LNCAP (cell line): ENCODE results near the gene MGAT1.

Experiments
- TF ChIP-seq, protein P1 (sequence below): fragments of 450-650 bp; IDR thresholded peaks from 2 replicates; pipeline ENCODE4 v1.5.1; 2017; ENCODE audit warnings: mild to moderate bottlenecking

Gene MGAT1

DNA sequence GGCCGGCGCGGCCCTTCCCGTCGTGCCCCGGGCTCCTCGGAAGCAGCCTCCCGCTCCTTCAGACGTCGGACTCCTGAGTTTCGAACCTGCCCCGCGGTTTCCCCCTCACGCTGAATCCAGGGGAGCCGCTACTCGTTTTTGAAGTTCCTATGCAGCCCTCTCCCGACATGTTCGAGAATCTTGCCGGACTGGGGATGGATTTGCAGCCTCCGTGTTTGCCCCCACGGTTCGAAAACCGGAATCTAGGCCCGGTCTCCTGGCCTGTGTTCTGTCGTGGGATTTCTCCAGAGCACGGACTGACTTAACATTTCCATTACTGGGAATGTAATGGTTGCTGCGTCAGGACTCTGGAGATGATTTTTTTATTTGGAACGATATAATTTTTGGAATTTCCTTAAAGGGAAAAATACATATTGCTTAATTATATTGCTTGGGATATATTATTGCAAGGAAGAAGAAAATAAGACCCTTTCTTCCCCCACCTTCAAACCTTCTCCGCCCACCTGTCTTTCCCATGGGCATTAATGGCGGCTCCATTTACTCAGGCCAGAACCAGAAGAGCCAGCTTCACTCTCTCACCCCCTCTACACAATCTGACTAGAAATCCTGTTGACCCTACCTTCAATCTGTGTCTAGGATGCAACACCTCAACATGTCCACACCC is 8.5 kb upstream of the MGAT1 start:
- TF ChIP-seq, protein P1, sequence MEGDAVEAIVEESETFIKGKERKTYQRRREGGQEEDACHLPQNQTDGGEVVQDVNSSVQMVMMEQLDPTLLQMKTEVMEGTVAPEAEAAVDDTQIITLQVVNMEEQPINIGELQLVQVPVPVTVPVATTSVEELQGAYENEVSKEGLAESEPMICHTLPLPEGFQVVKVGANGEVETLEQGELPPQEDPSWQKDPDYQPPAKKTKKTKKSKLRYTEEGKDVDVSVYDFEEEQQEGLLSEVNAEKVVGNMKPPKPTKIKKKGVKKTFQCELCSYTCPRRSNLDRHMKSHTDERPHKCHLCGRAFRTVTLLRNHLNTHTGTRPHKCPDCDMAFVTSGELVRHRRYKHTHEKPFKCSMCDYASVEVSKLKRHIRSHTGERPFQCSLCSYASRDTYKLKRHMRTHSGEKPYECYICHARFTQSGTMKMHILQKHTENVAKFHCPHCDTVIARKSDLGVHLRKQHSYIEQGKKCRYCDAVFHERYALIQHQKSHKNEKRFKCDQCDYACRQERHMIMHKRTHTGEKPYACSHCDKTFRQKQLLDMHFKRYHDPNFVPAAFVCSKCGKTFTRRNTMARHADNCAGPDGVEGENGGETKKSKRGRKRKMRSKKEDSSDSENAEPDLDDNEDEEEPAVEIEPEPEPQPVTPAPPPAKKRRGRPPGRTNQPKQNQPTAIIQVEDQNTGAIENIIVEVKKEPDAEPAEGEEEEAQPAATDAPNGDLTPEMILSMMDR: no peak

DNA sequence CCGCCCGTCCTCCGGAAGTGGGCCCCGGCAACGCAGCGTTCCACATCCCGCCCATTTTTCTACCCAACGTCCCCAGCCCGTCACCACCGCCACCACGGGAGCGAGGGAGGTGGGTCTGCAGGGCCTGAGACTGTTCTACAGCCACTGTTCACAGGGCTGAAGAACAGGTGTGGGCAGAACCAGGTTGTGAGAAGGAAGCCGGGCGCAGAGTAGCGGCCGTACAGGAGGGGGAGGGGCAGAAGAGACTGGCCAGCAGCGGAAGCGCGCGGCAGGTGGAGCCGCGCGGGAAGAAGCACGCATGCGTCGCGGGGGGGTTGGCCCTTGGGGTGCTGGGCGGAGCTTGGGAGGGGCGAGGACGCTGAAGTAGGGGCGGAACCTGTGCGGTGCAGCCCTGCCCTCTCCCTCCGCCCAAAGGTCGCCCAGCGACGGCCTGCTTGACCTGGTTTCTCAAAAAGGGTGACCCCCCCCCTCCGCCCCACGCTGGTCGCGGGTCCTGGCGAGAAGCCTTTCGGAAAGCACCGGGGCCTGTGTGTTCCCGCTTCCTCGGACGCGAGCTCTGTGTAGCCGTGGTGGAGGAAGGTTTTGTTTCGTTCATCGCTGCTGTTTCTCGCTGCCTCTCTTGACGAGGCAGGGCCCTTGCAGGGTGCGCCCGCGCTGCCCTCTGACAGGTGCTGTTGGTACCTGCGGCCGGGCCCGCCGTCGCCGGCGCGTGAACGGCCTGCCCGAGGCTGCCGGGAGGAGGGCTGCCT is 7.8 kb upstream of the MGAT1 start:
- TF ChIP-seq, protein P1: no peak

DNA sequence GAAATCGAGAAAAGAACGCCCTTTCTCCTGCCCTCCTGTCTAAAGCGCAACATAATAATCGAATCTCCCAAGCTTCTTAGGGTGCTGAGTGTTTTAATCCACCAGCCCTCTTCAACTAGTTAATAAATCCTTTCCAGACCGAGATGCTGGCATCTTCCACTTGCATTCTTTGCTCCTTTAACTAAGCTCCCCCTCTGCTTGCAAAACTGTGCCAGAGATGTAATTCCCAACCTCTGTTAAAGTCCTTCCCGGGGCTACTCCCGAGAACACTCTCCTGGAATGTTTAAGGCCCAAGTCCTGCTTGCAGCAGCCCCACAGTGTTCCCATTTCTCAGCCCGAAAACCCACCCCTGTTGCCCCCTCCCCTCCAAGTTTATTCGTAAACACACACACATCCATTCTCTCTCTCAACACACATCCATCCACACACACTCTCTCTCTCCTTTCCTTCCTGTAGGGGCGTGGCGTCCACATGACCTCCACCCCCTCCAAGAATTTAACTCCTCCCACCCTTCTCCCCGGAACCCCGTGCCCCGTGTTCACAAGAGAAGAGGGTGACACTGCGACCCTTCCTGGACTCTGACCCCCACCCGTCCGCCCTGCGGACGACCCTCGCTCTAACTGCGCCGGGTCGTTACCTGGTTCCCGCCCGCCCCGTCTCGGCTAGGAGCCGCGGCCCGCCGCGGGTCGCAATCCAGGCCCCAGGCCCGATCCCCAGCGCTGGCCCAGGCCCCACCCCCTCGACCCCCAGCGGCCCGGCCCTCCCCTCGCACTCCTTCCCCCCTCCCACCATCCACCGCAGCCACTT is 7.0 kb upstream of the MGAT1 start:
- TF ChIP-seq, protein P1: no peak

DNA sequence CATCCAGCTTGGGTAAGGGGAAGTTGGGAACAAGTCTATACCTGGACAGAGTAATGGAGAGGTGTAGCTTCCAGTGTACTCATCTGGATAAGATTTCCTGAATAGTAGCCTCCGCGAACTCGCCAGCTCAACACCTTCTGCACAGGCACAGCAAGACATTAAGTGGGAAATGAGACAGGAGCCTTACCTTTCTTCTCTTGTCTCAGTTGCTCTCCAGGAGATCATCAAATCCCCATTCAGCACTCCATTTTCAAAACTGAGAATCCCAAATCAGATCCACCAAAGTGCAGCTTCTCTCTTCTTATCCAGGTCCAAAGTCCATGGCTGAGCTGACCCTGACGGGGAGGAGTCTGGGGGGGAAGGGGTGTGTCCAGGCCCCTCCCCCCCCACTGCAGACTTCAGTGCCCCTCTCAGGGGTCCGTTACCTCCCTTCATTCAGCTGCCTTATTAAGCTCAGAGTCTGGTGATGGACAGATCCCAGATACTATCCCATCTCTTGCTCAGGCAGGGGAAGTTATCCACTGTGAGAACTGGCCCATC is 5.9 kb upstream of the MGAT1 start:
- TF ChIP-seq, protein P1: no peak

DNA sequence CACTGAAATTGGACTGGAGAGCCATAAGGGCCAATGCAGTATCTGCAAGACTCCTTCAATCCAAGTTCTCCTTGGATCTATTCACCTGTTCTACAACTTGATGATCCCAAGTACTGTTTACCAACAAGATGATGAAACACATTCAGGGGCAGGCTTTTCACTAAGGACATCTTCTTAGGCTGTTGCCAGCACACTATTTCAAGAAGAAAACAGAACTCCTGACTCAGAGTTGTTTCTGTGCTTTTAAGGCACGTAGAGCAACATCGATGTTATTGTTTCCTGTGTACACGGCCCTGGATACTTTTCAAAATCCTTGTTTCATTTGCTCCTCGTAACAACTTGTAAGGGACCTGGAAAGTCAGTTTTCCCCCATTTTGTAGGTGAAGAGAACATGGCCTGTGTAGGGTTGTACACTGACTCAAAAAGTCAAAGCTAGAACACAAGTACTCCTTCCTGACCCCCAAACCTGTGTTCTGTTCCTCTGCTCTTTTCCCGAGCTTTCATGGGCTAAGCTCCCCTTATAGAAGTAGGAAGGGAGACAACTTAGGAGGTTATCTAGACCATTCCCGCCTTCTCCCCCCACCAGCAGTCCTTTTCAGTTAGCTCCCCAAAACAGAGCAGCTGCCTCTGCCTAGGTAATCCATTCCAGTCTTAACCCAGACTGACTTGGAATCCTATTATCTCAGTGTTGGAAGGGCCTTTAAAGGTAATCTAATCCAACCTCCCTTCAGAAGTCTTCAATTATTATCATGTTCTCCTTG is 5.2 kb upstream of the MGAT1 start:
- TF ChIP-seq, protein P1: no peak

DNA sequence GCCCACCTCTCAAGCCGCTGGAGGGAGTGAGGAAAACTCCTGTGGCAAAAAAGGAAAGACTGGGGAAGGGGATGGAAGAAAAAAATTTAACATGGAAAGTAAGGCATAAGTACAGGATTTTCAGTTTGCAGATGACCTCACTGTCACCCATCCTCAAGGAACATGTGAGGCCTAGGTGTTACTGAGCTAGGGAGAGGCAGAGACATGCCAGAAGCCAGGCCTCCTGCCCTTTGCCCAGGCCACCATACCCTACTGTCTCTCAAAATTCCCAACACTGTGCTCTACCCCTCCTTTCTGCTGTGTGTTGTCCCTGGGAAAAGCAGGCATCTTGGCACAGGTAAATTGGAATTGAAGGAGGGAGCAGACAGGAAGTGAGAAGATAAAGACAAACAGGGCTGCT is 4.4 kb upstream of the MGAT1 start:
- TF ChIP-seq, protein P1: no peak
